ENCODE results near the gene UBE4A. TPM values are rescaled to one million over a fixed set of nuclear protein-coding genes. Genes with fewer than 3 reads are reported as not detected.

UBE4A gene
- total RNA-seq, 1 experiment from 2014 or later: 106 TPM

GRCh38 chr11:118314988-118315411 is 44.4 kb upstream of the UBE4A start:
- Histone ChIP-seq H3K4me1 (peaks cover 80% of the 10 kb centered on the region), H3K4me3 (ENCODE audit: low read depth, low read length) (peak overlapping the region; percentile 26), H3K9me3 (no peaks in the 10 kb centered on the region), H3K27me3 (replicated peaks; ENCODE audit: control insufficient read depth, insufficient read depth, low read length) (no peaks in the 10 kb centered on the region), H3K36me3 (ENCODE audit: control insufficient read depth, insufficient read depth, low read length) (no peaks in the 10 kb centered on the region)
- Mint-ChIP-seq H3K27me3 (ENCODE audit: insufficient read depth, unreplicated experiment) (no peaks in the 10 kb centered on the region), H3K9me3 (ENCODE audit: unreplicated experiment) (peaks cover 9% of the 10 kb centered on the region), H3K36me3 (ENCODE audit: insufficient read depth, unreplicated experiment) (peaks cover 16% of the 10 kb centered on the region), H3K27ac (ENCODE audit: unreplicated experiment) (peak overlapping the region; percentile 93), H3K4me1 (ENCODE audit: low read depth, unreplicated experiment) (peaks cover 65% of the 10 kb centered on the region), H3K4me3 (ENCODE audit: unreplicated experiment) (peak overlapping the region; percentile 68)
- intact Hi-C loops (cut with micrococcal nuclease; ENCODE audit: unreplicated experiment): loop anchor here (1.0 to 2.0 kb wide), 6 partner anchors 19 to 121 kb away; partner anchors contain the start of genes KMT2A, MPZL2 and MPZL3
- BruUV-seq (replicated peaks): TSS peak; percentile 53
- ChIA-PET CTCF (interaction anchor here (0.6 to 1.0 kb wide), 5 partner anchors 36 to 116 kb away, joined by 3 to 7 read pairs (median 3); partner anchors contain the start of gene MPZL2), POLR2A (interaction anchor here (1.1 kb wide), 2 partner anchors 117 to 195 kb away, joined by 4 to 10 read pairs; no protein-coding TSS in a partner anchor)
- peak; percentile 87 to 93 for DNase-seq
- no peak for TF ChIP-seq CTCF (IDR thresholded peaks at IDR 0.05; ENCODE audit: insufficient read depth in 1 of 2, low read depth in 1 of 2, low read length in 1 of 2, severe bottlenecking in 1 of 2, unreplicated experiment in 1 of 2)

- CTCF ChIA-PET: interaction anchor here (0.7 to 1.0 kb wide), 6 partner anchors 22 to 708 kb away, joined by 3 to 5 read pairs (median 4); no protein-coding TSS in a partner anchor
- Mint-ChIP-seq H3K27me3 (ENCODE audit: insufficient read depth, unreplicated experiment) (no peaks in the 10 kb centered on the region), H3K36me3 (ENCODE audit: insufficient read depth, unreplicated experiment) (peaks cover 27% of the 10 kb centered on the region), H3K9me3 (ENCODE audit: unreplicated experiment) (peaks cover 16% of the 10 kb centered on the region), H3K27ac (ENCODE audit: unreplicated experiment) (no peak overlapping the region), H3K4me1 (ENCODE audit: low read depth, unreplicated experiment) (peaks cover 71% of the 10 kb centered on the region), H3K4me3 (ENCODE audit: unreplicated experiment) (no peak overlapping the region)
- H3K27me3 ChIP-seq (replicated peaks; ENCODE audit: control insufficient read depth, insufficient read depth, low read length): no peaks in the 10 kb centered on the region
- DNase-seq: no peak
- no peaks in the 10 kb centered on the region for H3K9me3 ChIP-seq
- no peak for TF ChIP-seq CTCF (IDR thresholded peaks at IDR 0.05; ENCODE audit: insufficient read depth in 1 of 2, low read depth in 1 of 2, low read length in 1 of 2, severe bottlenecking in 1 of 2, unreplicated experiment in 1 of 2)
- POLR2A ChIA-PET: interaction anchor here (0.6 kb wide), 1 partner anchor 179 kb away, joined by 4 read pairs; no protein-coding TSS in a partner anchor
- BruUV-seq (replicated peaks): no TSS peak
- H3K4me3 ChIP-seq (ENCODE audit: low read depth, low read length): no peak overlapping the region
- intact Hi-C loops (cut with micrococcal nuclease; ENCODE audit: unreplicated experiment): no loop called here
- no peaks in the 10 kb centered on the region for H3K36me3 ChIP-seq (ENCODE audit: control insufficient read depth, insufficient read depth, low read length)
- H3K4me1 ChIP-seq: peaks cover 85% of the 10 kb centered on the region
These were observed 41.3 kb upstream of the UBE4A start for GRCh38 chr11:118318124-118318523.

- H3K4me3 ChIP-seq (ENCODE audit: low read depth, low read length): no peak overlapping the region
- no peaks in the 10 kb centered on the region for H3K36me3 ChIP-seq (ENCODE audit: control insufficient read depth, insufficient read depth, low read length)
- Mint-ChIP-seq H3K9me3 (ENCODE audit: unreplicated experiment) (peaks cover 16% of the 10 kb centered on the region), H3K36me3 (ENCODE audit: insufficient read depth, unreplicated experiment) (peaks cover 27% of the 10 kb centered on the region), H3K4me3 (ENCODE audit: unreplicated experiment) (no peak overlapping the region), H3K4me1 (ENCODE audit: low read depth, unreplicated experiment) (peaks cover 69% of the 10 kb centered on the region), H3K27ac (ENCODE audit: unreplicated experiment) (peak overlapping the region; percentile 33), H3K27me3 (ENCODE audit: insufficient read depth, unreplicated experiment) (no peaks in the 10 kb centered on the region)
- no peaks in the 10 kb centered on the region for H3K9me3 ChIP-seq
- ChIA-PET POLR2A (interaction anchor here (0.6 kb wide), 2 partner anchors 54 to 179 kb away, joined by 3 to 4 read pairs; no protein-coding TSS in a partner anchor), CTCF (interaction anchor here (0.6 to 1.0 kb wide), 4 partner anchors 21 to 171 kb away, joined by 3 to 4 read pairs (median 4); no protein-coding TSS in a partner anchor)
- peak in 1 of 2 experiments; percentile 0 for DNase-seq
- H3K4me1 ChIP-seq: peaks cover 85% of the 10 kb centered on the region
- no TSS peak for BruUV-seq (replicated peaks)
- intact Hi-C loops (cut with micrococcal nuclease; ENCODE audit: unreplicated experiment): loop anchor here (1.0 kb wide), 1 partner anchor 116 kb away; no protein-coding TSS in a partner anchor
- TF ChIP-seq CTCF (IDR thresholded peaks at IDR 0.05; ENCODE audit: insufficient read depth in 1 of 2, low read depth in 1 of 2, low read length in 1 of 2, severe bottlenecking in 1 of 2, unreplicated experiment in 1 of 2): no peak
- no peaks in the 10 kb centered on the region for H3K27me3 ChIP-seq (replicated peaks; ENCODE audit: control insufficient read depth, insufficient read depth, low read length)
These were observed 40.6 kb upstream of the UBE4A start for GRCh38 chr11:118318581-118319336.

Data from Caco-2 (cell line).